ENCODE measurements around the gene RBMX2.

DNA sequence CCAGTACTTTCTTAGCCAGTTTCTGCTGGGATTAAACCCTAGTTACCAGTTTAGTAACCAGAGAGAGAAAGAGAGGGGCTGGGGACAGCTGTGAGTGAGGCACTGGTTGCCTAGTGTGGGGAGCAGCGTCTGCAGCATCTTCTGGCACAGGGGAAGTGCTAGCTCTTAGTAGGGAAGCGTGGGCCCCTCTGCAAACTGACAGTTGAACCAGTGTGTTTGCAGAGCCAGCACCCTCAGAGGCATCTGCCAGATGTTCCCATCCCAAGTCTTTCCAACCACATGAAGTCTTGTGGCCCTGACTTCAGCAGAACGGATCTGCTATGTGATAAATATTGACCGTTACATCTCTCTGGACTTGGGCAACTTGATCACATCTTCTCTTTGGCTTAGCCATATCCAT lies 15.0 kb downstream of the RBMX2 start:
- TF ChIP-seq, protein P1, sequence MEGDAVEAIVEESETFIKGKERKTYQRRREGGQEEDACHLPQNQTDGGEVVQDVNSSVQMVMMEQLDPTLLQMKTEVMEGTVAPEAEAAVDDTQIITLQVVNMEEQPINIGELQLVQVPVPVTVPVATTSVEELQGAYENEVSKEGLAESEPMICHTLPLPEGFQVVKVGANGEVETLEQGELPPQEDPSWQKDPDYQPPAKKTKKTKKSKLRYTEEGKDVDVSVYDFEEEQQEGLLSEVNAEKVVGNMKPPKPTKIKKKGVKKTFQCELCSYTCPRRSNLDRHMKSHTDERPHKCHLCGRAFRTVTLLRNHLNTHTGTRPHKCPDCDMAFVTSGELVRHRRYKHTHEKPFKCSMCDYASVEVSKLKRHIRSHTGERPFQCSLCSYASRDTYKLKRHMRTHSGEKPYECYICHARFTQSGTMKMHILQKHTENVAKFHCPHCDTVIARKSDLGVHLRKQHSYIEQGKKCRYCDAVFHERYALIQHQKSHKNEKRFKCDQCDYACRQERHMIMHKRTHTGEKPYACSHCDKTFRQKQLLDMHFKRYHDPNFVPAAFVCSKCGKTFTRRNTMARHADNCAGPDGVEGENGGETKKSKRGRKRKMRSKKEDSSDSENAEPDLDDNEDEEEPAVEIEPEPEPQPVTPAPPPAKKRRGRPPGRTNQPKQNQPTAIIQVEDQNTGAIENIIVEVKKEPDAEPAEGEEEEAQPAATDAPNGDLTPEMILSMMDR (IDR thresholded peaks at IDR 0.05) = no peak
- TF ChIP-seq POLR2A (IDR thresholded peaks at IDR 0.05) = no peak

Data from heart left ventricle (tissue), 13 donors.